HepG2 (cell line): ENCODE results near the gene C11orf68. TPM values are rescaled to one million over a fixed set of nuclear protein-coding genes. Genes with fewer than 3 reads are reported as not detected.
A peak's percentile ranks its signal among the peaks of the same experiment; 100 is the strongest.

ENCODE experiments used
- CC2D1A ChIP-seq: sonication (generic); formaldehyde crosslinking; IDR thresholded peaks from 2 replicates; pipeline ENCODE4 v1.8.1; 2023; ENCODE audit warnings: mild to moderate bottlenecking, missing genetic modification reagents
- EHMT2 ChIP-seq: fragments of 200-600 bp; sonication (generic); IDR thresholded peaks from 2 replicates; pipeline ENCODE4 v1.7.0; 2017; ENCODE audit warnings: antibody characterized with exemption, low read depth, low read length, borderline replicate concordance
- KDM2A ChIP-seq: sonication (generic); formaldehyde crosslinking; IDR thresholded peaks from 2 replicates; pipeline ENCODE4 v1.4.0; 2020; ENCODE audit warnings: low read depth, missing genetic modification reagents, borderline replicate concordance
- KDM5B ChIP-seq: sonication (generic); formaldehyde crosslinking; IDR thresholded peaks from 2 replicates; pipeline ENCODE4 v1.4.0; 2020; ENCODE audit warnings: missing genetic modification reagents, mild to moderate bottlenecking, borderline replicate concordance
- PITX1 ChIP-seq: sonication (generic); formaldehyde crosslinking; IDR thresholded peaks from 2 replicates; pipeline ENCODE4 v1.5.1; 2020; ENCODE audit warnings: mild to moderate bottlenecking, missing genetic modification reagents
- SYNCRIP ChIP-seq: fragments of 200-400 bp; formaldehyde crosslinking; IDR thresholded peaks from 2 replicates; pipeline ENCODE4 v1.6.1; 2018; ENCODE audit warnings: mild to moderate bottlenecking, low read depth, low read length; ENCODE audit not compliant: insufficient read depth
- ZBTB3 ChIP-seq: sonication (generic); formaldehyde crosslinking; IDR thresholded peaks from 2 replicates; pipeline ENCODE4 v1.4.0; 2020; ENCODE audit warnings: low read depth, mild to moderate bottlenecking, moderate library complexity, missing genetic modification reagents, borderline replicate concordance
- ZBTB4 ChIP-seq: sonication (generic); formaldehyde crosslinking; IDR thresholded peaks from 2 replicates; pipeline ENCODE4 v1.4.0; 2020; ENCODE audit warnings: missing genetic modification reagents, mild to moderate bottlenecking, borderline replicate concordance
- ZNF12 ChIP-seq: sonication (generic); formaldehyde crosslinking; IDR thresholded peaks from 2 replicates; pipeline ENCODE4 v1.5.0; 2020; ENCODE audit warnings: missing genetic modification reagents
- ZNF720 ChIP-seq: sonication (generic); formaldehyde crosslinking; IDR thresholded peaks from 2 replicates; pipeline ENCODE4 v1.4.0; 2020; ENCODE audit warnings: missing genetic modification reagents
- polyA plus RNA-seq, 8 experiments: library from polyadenylated mRNA; depleted of rRNA in 3 of 8; stranded (reverse) in 7 of 8; unstranded in 1 of 8; fragments of >200 nt; fragmentation: Illumina TruSeq in 4 of 8; extraction: Trizol in 4 of 8; gene quantifications; 2 replicates each; pipeline versions ENCODE4 v1.2.1 to v1.2.3, GENCODE V29; 2011 to 2016; ENCODE audit warnings: low read depth in 4 of 8, missing spikeins in 1 of 8, mixed read lengths in 1 of 8; ENCODE audit not compliant: insufficient read depth in 1 of 8
- total RNA-seq, 5 experiments: library from RNA; depleted of rRNA; stranded (reverse); fragments of >200 nt; fragmentation: Illumina TruSeq; extraction: Trizol; gene quantifications; 2 replicates each; pipeline ENCODE4 v1.2.3, GENCODE V29; 2016; ENCODE audit warnings: low read depth in 1 of 5
- TF ChIP-seq, protein P1 (sequence below): fragments of 450-650 bp; IDR thresholded peaks from 2 replicates; pipeline ENCODE4 v1.6.1; 2017
- TF ChIP-seq, protein P2 (sequence below): sonication (generic); formaldehyde crosslinking; IDR thresholded peaks from 2 replicates; pipeline ENCODE4 v1.8.1; 2023; ENCODE audit warnings: mild to moderate bottlenecking, inconsistent platforms, moderate library complexity, missing genetic modification reagents, borderline replicate concordance
- TF ChIP-seq, protein P3 (sequence below): sonication (generic); formaldehyde crosslinking; IDR thresholded peaks from 2 replicates; pipeline ENCODE4 v1.8.1; 2023; ENCODE audit warnings: mild to moderate bottlenecking, missing genetic modification reagents

Gene C11orf68
- total and polyA plus RNA-seq, 2 of the 13 experiments (the other 11 are each of a cell fraction or from before 2014, with no cell fraction given), result 8.4 to 28.3 TPM

DNA sequence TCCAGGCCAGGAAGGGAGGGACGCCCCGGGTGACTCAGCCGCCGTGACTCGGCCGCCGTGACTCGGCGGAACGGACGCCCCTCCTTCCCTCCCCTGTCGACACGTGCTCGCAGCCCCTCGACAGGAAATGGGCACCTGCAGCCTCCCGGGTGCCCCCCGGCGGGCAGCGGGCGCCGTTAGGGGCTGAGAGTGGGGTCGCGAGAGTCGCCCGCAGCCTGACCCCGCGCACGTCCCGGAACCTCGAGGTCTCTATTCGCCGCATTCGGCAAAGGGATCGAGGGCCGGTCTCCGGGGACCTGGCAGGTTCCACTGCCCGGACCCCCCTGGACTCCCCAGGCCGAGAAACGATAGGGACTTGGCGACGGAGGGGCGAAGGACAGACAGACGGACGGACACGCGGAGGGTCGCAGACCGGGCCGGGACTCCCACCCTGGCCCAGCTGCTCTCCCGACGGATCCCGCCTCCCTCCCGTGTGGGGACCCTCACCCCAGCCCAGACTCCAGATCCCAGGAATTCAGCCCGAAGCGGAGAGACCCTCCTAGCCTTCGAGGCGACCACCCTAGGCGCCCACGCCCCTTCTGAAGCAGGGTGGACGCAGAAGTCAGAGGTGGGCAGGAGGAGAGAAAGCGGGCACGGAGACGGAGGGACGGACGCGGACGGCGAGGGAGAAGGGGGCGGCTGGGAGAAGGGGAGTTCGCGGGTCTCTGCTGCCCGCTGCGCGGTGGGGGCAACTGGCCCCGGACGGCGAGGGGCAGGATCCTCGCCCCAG is 19.3 kb downstream of the C11orf68 start (continued):
- TF ChIP-seq KDM5B (CRISPR knock-in tag) (peak; percentile 72; the same call in 1 of the 2 replicates), ZBTB4 (CRISPR knock-in tag) (no peak), ZNF12 (no peak), ZBTB3 (CRISPR knock-in tag) (no peak), ZNF720 (CRISPR knock-in tag) (no peak), EHMT2 (no peak), PITX1 (CRISPR knock-in tag) (no peak), KDM2A (CRISPR knock-in tag) (peak; percentile 85), CC2D1A (CRISPR knock-in tag) (no peak), SYNCRIP (no peak)
- TF ChIP-seq, protein P1, sequence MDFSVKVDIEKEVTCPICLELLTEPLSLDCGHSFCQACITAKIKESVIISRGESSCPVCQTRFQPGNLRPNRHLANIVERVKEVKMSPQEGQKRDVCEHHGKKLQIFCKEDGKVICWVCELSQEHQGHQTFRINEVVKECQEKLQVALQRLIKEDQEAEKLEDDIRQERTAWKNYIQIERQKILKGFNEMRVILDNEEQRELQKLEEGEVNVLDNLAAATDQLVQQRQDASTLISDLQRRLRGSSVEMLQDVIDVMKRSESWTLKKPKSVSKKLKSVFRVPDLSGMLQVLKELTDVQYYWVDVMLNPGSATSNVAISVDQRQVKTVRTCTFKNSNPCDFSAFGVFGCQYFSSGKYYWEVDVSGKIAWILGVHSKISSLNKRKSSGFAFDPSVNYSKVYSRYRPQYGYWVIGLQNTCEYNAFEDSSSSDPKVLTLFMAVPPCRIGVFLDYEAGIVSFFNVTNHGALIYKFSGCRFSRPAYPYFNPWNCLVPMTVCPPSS, result no peak
- TF ChIP-seq, protein P2, sequence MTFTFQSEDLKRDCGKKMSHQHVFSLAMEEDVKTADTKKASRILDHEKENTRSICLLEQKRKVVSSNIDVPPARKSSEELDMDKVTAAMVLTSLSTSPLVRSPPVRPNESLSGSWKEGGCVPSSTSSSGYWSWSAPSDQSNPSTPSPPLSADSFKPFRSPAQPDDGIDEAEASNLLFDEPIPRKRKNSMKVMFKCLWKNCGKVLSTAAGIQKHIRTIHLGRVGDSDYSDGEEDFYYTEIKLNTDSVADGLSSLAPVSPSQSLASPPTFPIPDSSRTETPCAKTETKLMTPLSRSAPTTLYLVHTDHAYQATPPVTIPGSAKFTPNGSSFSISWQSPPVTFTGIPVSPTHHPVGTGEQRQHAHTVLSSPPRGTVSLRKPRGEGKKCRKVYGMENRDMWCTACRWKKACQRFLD (CRISPR knock-in tag), result no peak
- TF ChIP-seq, protein P3, sequence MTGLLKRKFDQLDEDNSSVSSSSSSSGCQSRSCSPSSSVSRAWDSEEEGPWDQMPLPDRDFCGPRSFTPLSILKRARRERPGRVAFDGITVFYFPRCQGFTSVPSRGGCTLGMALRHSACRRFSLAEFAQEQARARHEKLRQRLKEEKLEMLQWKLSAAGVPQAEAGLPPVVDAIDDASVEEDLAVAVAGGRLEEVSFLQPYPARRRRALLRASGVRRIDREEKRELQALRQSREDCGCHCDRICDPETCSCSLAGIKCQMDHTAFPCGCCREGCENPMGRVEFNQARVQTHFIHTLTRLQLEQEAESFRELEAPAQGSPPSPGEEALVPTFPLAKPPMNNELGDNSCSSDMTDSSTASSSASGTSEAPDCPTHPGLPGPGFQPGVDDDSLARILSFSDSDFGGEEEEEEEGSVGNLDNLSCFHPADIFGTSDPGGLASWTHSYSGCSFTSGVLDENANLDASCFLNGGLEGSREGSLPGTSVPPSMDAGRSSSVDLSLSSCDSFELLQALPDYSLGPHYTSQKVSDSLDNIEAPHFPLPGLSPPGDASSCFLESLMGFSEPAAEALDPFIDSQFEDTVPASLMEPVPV (CRISPR knock-in tag), result peak; percentile 79; the same call in 1 of the 2 replicates
